ENCODE measurements around the gene OSBPL1A. TPM values are rescaled to one million over a fixed set of nuclear protein-coding genes. Genes with fewer than 3 reads are reported as not detected.

Gene OSBPL1A
- total and polyA plus RNA-seq, 5 donors from 2014 or later, result 0.40 to 5.8 (median 2.0) TPM

- peaks cover 0 to 5% (median 0%) of the 10 kb centered on the region in 7 donors for H3K9me3 Mint-ChIP-seq
- Histone ChIP-seq H3K4me3 (ENCODE audit: low read depth, low read length) (no peak overlapping the region), H3K4me1 (ENCODE audit: control insufficient read depth, insufficient read depth, low read length, poor library complexity, severe bottlenecking) (no peaks in the 10 kb centered on the region), H3K36me3 (ENCODE audit: control insufficient read depth, insufficient read depth, low read length) (no peaks in the 10 kb centered on the region), H3K27me3 (ENCODE audit: control insufficient read depth, insufficient read depth, low read length) (peaks cover 10% of the 10 kb centered on the region), H3K9me3 (ENCODE audit: control insufficient read depth in 2 of 2, low read length in 2 of 2) (no peaks in the 10 kb centered on the region), H3K27ac (ENCODE audit: insufficient read depth, low read length, poor library complexity, severe bottlenecking) (no peak overlapping the region)
- H3K36me3 Mint-ChIP-seq, result no peaks in the 10 kb centered on the region
- no peak overlapping the region for H3K27ac Mint-ChIP-seq
- ATAC-seq (ENCODE audit: low read depth in 2 of 2) (no peak), DNase-seq (no peak)
- H3K4me3 Mint-ChIP-seq, result no peak overlapping the region
- H3K27me3 Mint-ChIP-seq, result peaks cover 66% of the 10 kb centered on the region
- peaks cover 3 to 8% (median 5%) of the 10 kb centered on the region in 4 donors for H3K4me1 Mint-ChIP-seq
Observed at GRCh38 chr18:24273596-24273995, 124.0 kb downstream of the OSBPL1A start.

GRCh38 chr18:24272229-24272525, 125.4 kb downstream of the OSBPL1A start:
- peaks cover 3 to 8% (median 5%) of the 10 kb centered on the region in 4 donors for H3K4me1 Mint-ChIP-seq
- Histone ChIP-seq H3K27ac (ENCODE audit: insufficient read depth, low read length, poor library complexity, severe bottlenecking) (no peak overlapping the region), H3K4me1 (ENCODE audit: control insufficient read depth, insufficient read depth, low read length, poor library complexity, severe bottlenecking) (no peaks in the 10 kb centered on the region), H3K36me3 (ENCODE audit: control insufficient read depth, insufficient read depth, low read length) (no peaks in the 10 kb centered on the region), H3K4me3 (ENCODE audit: low read depth, low read length) (no peak overlapping the region), H3K9me3 (ENCODE audit: control insufficient read depth in 2 of 2, low read length in 2 of 2) (no peaks in the 10 kb centered on the region), H3K27me3 (ENCODE audit: control insufficient read depth, insufficient read depth, low read length) (peaks cover 10% of the 10 kb centered on the region)
- peaks cover 66% of the 10 kb centered on the region for H3K27me3 Mint-ChIP-seq
- peak overlapping the region in 3 of 4 donors; percentile 65 to 82 (median 73) for H3K4me3 Mint-ChIP-seq
- peaks cover 0 to 5% (median 0%) of the 10 kb centered on the region in 7 donors for H3K9me3 Mint-ChIP-seq
- ATAC-seq (ENCODE audit: low read depth in 2 of 2) (no peak), DNase-seq (no peak)
- no peaks in the 10 kb centered on the region for H3K36me3 Mint-ChIP-seq
- no peak overlapping the region for H3K27ac Mint-ChIP-seq

GRCh38 chr18:24271381-24272228, 126.0 kb downstream of the OSBPL1A start:
- no peaks in the 10 kb centered on the region for H3K9me3 ChIP-seq (ENCODE audit: control insufficient read depth in 2 of 2, low read length in 2 of 2)
- DNase-seq, result peak in 1 of 3 donors; percentile 17
- H3K36me3 Mint-ChIP-seq, result no peaks in the 10 kb centered on the region
- H3K27ac Mint-ChIP-seq, result peak overlapping the region in 1 of 3 donors; percentile 74
- H3K27me3 ChIP-seq (ENCODE audit: control insufficient read depth, insufficient read depth, low read length), result peaks cover 10% of the 10 kb centered on the region
- peaks cover 61% of the 10 kb centered on the region for H3K27me3 Mint-ChIP-seq
- peaks cover 3 to 8% (median 5%) of the 10 kb centered on the region in 4 donors for H3K4me1 Mint-ChIP-seq
- no peak overlapping the region for H3K27ac ChIP-seq (ENCODE audit: insufficient read depth, low read length, poor library complexity, severe bottlenecking)
- H3K4me3 ChIP-seq (ENCODE audit: low read depth, low read length), result no peak overlapping the region
- H3K36me3 ChIP-seq (ENCODE audit: control insufficient read depth, insufficient read depth, low read length), result no peaks in the 10 kb centered on the region
- H3K4me1 ChIP-seq (ENCODE audit: control insufficient read depth, insufficient read depth, low read length, poor library complexity, severe bottlenecking), result no peaks in the 10 kb centered on the region
- peak overlapping the region in 2 of 4 donors; percentile 65 to 73 for H3K4me3 Mint-ChIP-seq
- peak; percentile 20 to 28 for ATAC-seq (ENCODE audit: low read depth in 2 of 2)
- H3K9me3 Mint-ChIP-seq, result peaks cover 0 to 5% (median 0%) of the 10 kb centered on the region in 7 donors

- ATAC-seq (ENCODE audit: low read depth in 2 of 2), result no peak
- H3K9me3 Mint-ChIP-seq, result peaks cover 0 to 8% (median 2%) of the 10 kb centered on the region in 7 donors
- peaks cover 66% of the 10 kb centered on the region for H3K27me3 Mint-ChIP-seq
- Histone ChIP-seq H3K27ac (ENCODE audit: insufficient read depth, low read length, poor library complexity, severe bottlenecking) (no peak overlapping the region), H3K9me3 (ENCODE audit: control insufficient read depth in 2 of 2, low read length in 2 of 2) (no peaks in the 10 kb centered on the region), H3K36me3 (ENCODE audit: control insufficient read depth, insufficient read depth, low read length) (no peaks in the 10 kb centered on the region), H3K27me3 (ENCODE audit: control insufficient read depth, insufficient read depth, low read length) (peaks cover 10% of the 10 kb centered on the region), H3K4me1 (ENCODE audit: control insufficient read depth, insufficient read depth, low read length, poor library complexity, severe bottlenecking) (no peaks in the 10 kb centered on the region), H3K4me3 (ENCODE audit: low read depth, low read length) (no peak overlapping the region)
- no peak for DNase-seq
- peaks cover 3 to 8% (median 5%) of the 10 kb centered on the region in 4 donors for H3K4me1 Mint-ChIP-seq
- no peak overlapping the region for H3K4me3 Mint-ChIP-seq
- H3K36me3 Mint-ChIP-seq, result no peaks in the 10 kb centered on the region
- peak overlapping the region in 1 of 3 donors; percentile 74 for H3K27ac Mint-ChIP-seq
Observed at GRCh38 chr18:24270937-24271380, 126.7 kb downstream of the OSBPL1A start.

- no peak for ATAC-seq (ENCODE audit: low read depth in 2 of 2)
- no peak overlapping the region for H3K4me3 Mint-ChIP-seq
Observed at GRCh38 chr18:24270358-24270936, 127.2 kb downstream of the OSBPL1A start.

GRCh38 chr18:24268784-24269550, 128.7 kb downstream of the OSBPL1A start:
- peaks cover 54% of the 10 kb centered on the region for H3K27me3 Mint-ChIP-seq
- no peaks in the 10 kb centered on the region for H3K4me1 ChIP-seq (ENCODE audit: control insufficient read depth, insufficient read depth, low read length, poor library complexity, severe bottlenecking)
- H3K27me3 ChIP-seq (ENCODE audit: control insufficient read depth, insufficient read depth, low read length), result peaks cover 10% of the 10 kb centered on the region
- H3K36me3 ChIP-seq (ENCODE audit: control insufficient read depth, insufficient read depth, low read length), result no peaks in the 10 kb centered on the region
- no peak for DNase-seq
- no peaks in the 10 kb centered on the region for H3K36me3 Mint-ChIP-seq
- no peak for ATAC-seq (ENCODE audit: low read depth in 2 of 2)
- H3K9me3 ChIP-seq (ENCODE audit: control insufficient read depth in 2 of 2, low read length in 2 of 2), result no peaks in the 10 kb centered on the region
- peak overlapping the region in 1 of 3 donors; percentile 11 for H3K27ac Mint-ChIP-seq
- no peak overlapping the region for H3K27ac ChIP-seq (ENCODE audit: insufficient read depth, low read length, poor library complexity, severe bottlenecking)
- H3K9me3 Mint-ChIP-seq, result peaks cover 0 to 11% (median 2%) of the 10 kb centered on the region in 7 donors
- no peak overlapping the region for H3K4me3 Mint-ChIP-seq
- H3K4me3 ChIP-seq (ENCODE audit: low read depth, low read length), result no peak overlapping the region
- H3K4me1 Mint-ChIP-seq, result peaks cover 3 to 8% (median 5%) of the 10 kb centered on the region in 4 donors

More at GRCh38 chr18:24270358-24270936, 127.2 kb downstream of the OSBPL1A start:
- Histone ChIP-seq H3K36me3 (ENCODE audit: control insufficient read depth, insufficient read depth, low read length) (no peaks in the 10 kb centered on the region), H3K9me3 (ENCODE audit: control insufficient read depth in 2 of 2, low read length in 2 of 2) (no peaks in the 10 kb centered on the region), H3K4me3 (ENCODE audit: low read depth, low read length) (no peak overlapping the region), H3K27me3 (ENCODE audit: control insufficient read depth, insufficient read depth, low read length) (peaks cover 10% of the 10 kb centered on the region), H3K4me1 (ENCODE audit: control insufficient read depth, insufficient read depth, low read length, poor library complexity, severe bottlenecking) (no peaks in the 10 kb centered on the region), H3K27ac (ENCODE audit: insufficient read depth, low read length, poor library complexity, severe bottlenecking) (no peak overlapping the region)
- peaks cover 0 to 11% (median 2%) of the 10 kb centered on the region in 7 donors for H3K9me3 Mint-ChIP-seq
- DNase-seq, result no peak
- no peak overlapping the region for H3K27ac Mint-ChIP-seq
- H3K4me1 Mint-ChIP-seq, result peaks cover 3 to 8% (median 5%) of the 10 kb centered on the region in 4 donors
- peaks cover 68% of the 10 kb centered on the region for H3K27me3 Mint-ChIP-seq
- H3K36me3 Mint-ChIP-seq, result no peaks in the 10 kb centered on the region

GRCh38 chr18:24267878-24268277, 129.7 kb downstream of the OSBPL1A start:
- peaks cover 8% of the 10 kb centered on the region for H3K27me3 ChIP-seq (ENCODE audit: control insufficient read depth, insufficient read depth, low read length)
- Mint-ChIP-seq H3K4me1 (peaks cover 3 to 8% (median 5%) of the 10 kb centered on the region in 4 donors), H3K4me3 (no peak overlapping the region), H3K27ac (no peak overlapping the region), H3K36me3 (no peaks in the 10 kb centered on the region), H3K27me3 (peaks cover 46% of the 10 kb centered on the region), H3K9me3 (peaks cover 0 to 11% (median 2%) of the 10 kb centered on the region in 7 donors)
- H3K4me3 ChIP-seq (ENCODE audit: low read depth, low read length), result no peak overlapping the region
- no peaks in the 10 kb centered on the region for H3K36me3 ChIP-seq (ENCODE audit: control insufficient read depth, insufficient read depth, low read length)
- ATAC-seq (ENCODE audit: low read depth in 2 of 2), result no peak
- DNase-seq, result no peak
- H3K27ac ChIP-seq (ENCODE audit: insufficient read depth, low read length, poor library complexity, severe bottlenecking), result no peak overlapping the region
- H3K4me1 ChIP-seq (ENCODE audit: control insufficient read depth, insufficient read depth, low read length, poor library complexity, severe bottlenecking), result no peaks in the 10 kb centered on the region
- no peaks in the 10 kb centered on the region for H3K9me3 ChIP-seq (ENCODE audit: control insufficient read depth in 2 of 2, low read length in 2 of 2)

Data from CD4-positive, CD25-positive, alpha-beta regulatory T cell (primary cell).